ENCODE results near the gene RFTN1. TPM values are rescaled to one million over a fixed set of nuclear protein-coding genes. Genes with fewer than 3 reads are reported as not detected.

RFTN1 gene
- total RNA-seq, 1 donor from 2014 or later, result 0.92 TPM

DNA sequence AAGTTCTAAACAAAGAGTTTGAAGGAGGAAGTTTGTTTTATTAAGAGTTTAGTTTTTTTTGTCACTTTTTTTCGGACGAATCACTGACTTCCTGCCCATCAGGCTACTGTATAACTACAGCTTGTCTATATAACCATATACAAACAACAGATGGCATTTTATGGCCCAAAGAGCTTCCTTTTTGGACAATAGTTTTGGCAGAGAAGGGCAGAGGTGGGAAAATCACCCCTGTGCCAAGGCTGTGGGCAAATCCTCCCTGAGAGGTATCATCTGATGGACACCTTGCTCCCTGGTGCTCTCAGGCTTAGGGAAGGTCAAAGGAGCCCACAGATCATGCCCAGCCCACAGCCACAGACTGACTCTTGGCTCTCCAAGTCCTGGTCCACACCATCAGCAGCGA is 135.1 kb downstream of the RFTN1 start:
- Mint-ChIP-seq H3K9me3 (peaks cover 6% of the 10 kb centered on the region), H3K4me1 (peaks cover 23% of the 10 kb centered on the region), H3K27ac (no peak overlapping the region), H3K27me3 (ENCODE audit: insufficient read depth, low read depth) (peaks cover 5% of the 10 kb centered on the region), H3K36me3 (peaks cover 3% of the 10 kb centered on the region), H3K4me3 (no peak overlapping the region)
- H2AFZ ChIP-seq (replicated peaks), result no peak overlapping the region
- no peak overlapping the region for H3K27ac ChIP-seq
- H3K4me3 ChIP-seq, result no peak overlapping the region
- no peak for TF ChIP-seq EZH2 (IDR thresholded peaks at IDR 0.05)
- no peak for TF ChIP-seq EZH2phosphoT487 (IDR thresholded peaks at IDR 0.05)
- TF ChIP-seq, protein P1, sequence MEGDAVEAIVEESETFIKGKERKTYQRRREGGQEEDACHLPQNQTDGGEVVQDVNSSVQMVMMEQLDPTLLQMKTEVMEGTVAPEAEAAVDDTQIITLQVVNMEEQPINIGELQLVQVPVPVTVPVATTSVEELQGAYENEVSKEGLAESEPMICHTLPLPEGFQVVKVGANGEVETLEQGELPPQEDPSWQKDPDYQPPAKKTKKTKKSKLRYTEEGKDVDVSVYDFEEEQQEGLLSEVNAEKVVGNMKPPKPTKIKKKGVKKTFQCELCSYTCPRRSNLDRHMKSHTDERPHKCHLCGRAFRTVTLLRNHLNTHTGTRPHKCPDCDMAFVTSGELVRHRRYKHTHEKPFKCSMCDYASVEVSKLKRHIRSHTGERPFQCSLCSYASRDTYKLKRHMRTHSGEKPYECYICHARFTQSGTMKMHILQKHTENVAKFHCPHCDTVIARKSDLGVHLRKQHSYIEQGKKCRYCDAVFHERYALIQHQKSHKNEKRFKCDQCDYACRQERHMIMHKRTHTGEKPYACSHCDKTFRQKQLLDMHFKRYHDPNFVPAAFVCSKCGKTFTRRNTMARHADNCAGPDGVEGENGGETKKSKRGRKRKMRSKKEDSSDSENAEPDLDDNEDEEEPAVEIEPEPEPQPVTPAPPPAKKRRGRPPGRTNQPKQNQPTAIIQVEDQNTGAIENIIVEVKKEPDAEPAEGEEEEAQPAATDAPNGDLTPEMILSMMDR (IDR thresholded peaks at IDR 0.05), result no peak
- no peak overlapping the region for H3K4me2 ChIP-seq
- H3F3A ChIP-seq (ENCODE audit: low read depth), result no peaks in the 10 kb centered on the region
- H3K27me3 ChIP-seq, result no peaks in the 10 kb centered on the region
- DNase-seq (ENCODE audit: low spot score), result no peak
- H3K4me1 ChIP-seq, result peaks cover 17% of the 10 kb centered on the region
- H3K9ac ChIP-seq, result no peak overlapping the region
- no peaks in the 10 kb centered on the region for H3K9me3 ChIP-seq (ENCODE audit: low read depth)
- no peaks in the 10 kb centered on the region for H3K36me3 ChIP-seq
- no peaks in the 10 kb centered on the region for H3K79me2 ChIP-seq (ENCODE audit: low read depth)
- H4K20me1 ChIP-seq (ENCODE audit: low read depth), result no peaks in the 10 kb centered on the region

- Mint-ChIP-seq H3K4me1 (peaks cover 24% of the 10 kb centered on the region), H3K36me3 (peaks cover 3% of the 10 kb centered on the region)
- no peak for DNase-seq (ENCODE audit: low spot score)
Observed at GRCh38 chr3:16377847-16378302, 135.6 kb downstream of the RFTN1 start.

GRCh38 chr3:16377196-16377595 is 136.3 kb downstream of the RFTN1 start:
- no peak for DNase-seq (ENCODE audit: low spot score)
- Mint-ChIP-seq H3K9me3 (peaks cover 8% of the 10 kb centered on the region), H3K4me1 (peaks cover 30% of the 10 kb centered on the region), H3K36me3 (peaks cover 3% of the 10 kb centered on the region), H3K27ac (no peak overlapping the region), H3K4me3 (no peak overlapping the region), H3K27me3 (ENCODE audit: insufficient read depth, low read depth) (peaks cover 10% of the 10 kb centered on the region)
- no peaks in the 10 kb centered on the region for H3K27me3 ChIP-seq
- H3K4me3 ChIP-seq, result no peak overlapping the region
- no peak overlapping the region for H3K27ac ChIP-seq
- H3K4me2 ChIP-seq, result no peak overlapping the region
- no peaks in the 10 kb centered on the region for H3K36me3 ChIP-seq
- H3K79me2 ChIP-seq (ENCODE audit: low read depth), result no peaks in the 10 kb centered on the region
- H3K9me3 ChIP-seq (ENCODE audit: low read depth), result no peaks in the 10 kb centered on the region
- TF ChIP-seq, protein P1 (IDR thresholded peaks at IDR 0.05), result no peak
- TF ChIP-seq EZH2 (IDR thresholded peaks at IDR 0.05) (no peak), EZH2phosphoT487 (IDR thresholded peaks at IDR 0.05) (no peak)
- H3K9ac ChIP-seq, result no peak overlapping the region
- no peaks in the 10 kb centered on the region for H3F3A ChIP-seq (ENCODE audit: low read depth)
- no peak overlapping the region for H2AFZ ChIP-seq (replicated peaks)
- no peaks in the 10 kb centered on the region for H4K20me1 ChIP-seq (ENCODE audit: low read depth)
- H3K4me1 ChIP-seq, result peaks cover 17% of the 10 kb centered on the region

More at GRCh38 chr3:16377847-16378302, 135.6 kb downstream of the RFTN1 start:
- Mint-ChIP-seq H3K4me3 (no peak overlapping the region), H3K9me3 (peaks cover 6% of the 10 kb centered on the region), H3K27me3 (ENCODE audit: insufficient read depth, low read depth) (peaks cover 5% of the 10 kb centered on the region), H3K27ac (no peak overlapping the region)
- no peaks in the 10 kb centered on the region for H4K20me1 ChIP-seq (ENCODE audit: low read depth)
- H3K9me3 ChIP-seq (ENCODE audit: low read depth), result no peaks in the 10 kb centered on the region
- TF ChIP-seq, protein P1 (IDR thresholded peaks at IDR 0.05), result no peak
- no peak for TF ChIP-seq EZH2 (IDR thresholded peaks at IDR 0.05)
- H3K79me2 ChIP-seq (ENCODE audit: low read depth), result no peaks in the 10 kb centered on the region
- no peaks in the 10 kb centered on the region for H3F3A ChIP-seq (ENCODE audit: low read depth)
- H3K4me2 ChIP-seq, result no peak overlapping the region
- H2AFZ ChIP-seq (replicated peaks), result no peak overlapping the region
- H3K27me3 ChIP-seq, result no peaks in the 10 kb centered on the region
- peaks cover 17% of the 10 kb centered on the region for H3K4me1 ChIP-seq
- no peaks in the 10 kb centered on the region for H3K36me3 ChIP-seq
- no peak overlapping the region for H3K4me3 ChIP-seq
- H3K9ac ChIP-seq, result no peak overlapping the region
- no peak overlapping the region for H3K27ac ChIP-seq
